Measurements from ENCODE around the gene OTOG.

DNA sequence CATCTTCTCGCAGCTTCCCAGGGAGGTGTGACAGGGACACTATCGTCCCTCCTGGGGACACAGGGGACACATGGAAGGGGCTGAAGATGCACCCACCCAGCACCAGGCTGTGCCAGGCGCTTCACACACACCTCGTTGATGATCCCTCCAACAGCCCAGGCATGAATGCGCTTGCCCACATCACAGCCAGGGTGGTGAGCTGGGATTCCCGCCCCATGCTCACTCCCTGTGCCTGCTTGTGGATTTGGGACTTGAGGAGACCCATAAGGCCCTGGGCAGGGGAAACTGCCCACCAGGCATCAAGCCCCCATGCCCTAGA is 57.8 kb downstream of the OTOG start:
- no peak for TF ChIP-seq CTCF (IDR thresholded peaks at IDR 0.05; ENCODE audit: low read depth, low read length)
- TF ChIP-seq POLR2A (IDR thresholded peaks at IDR 0.05; ENCODE audit: extremely low read depth, insufficient read length) = no peak
- TF ChIP-seq MAX (IDR thresholded peaks at IDR 0.05; ENCODE audit: low read depth, low read length) = no peak

All from NB4 (cell line).